Fibroblast of skin of right biceps (primary cell): Measurements from ENCODE around the gene ZYG11A.

ENCODE experiments used
- DNase-seq: peaks from one replicate; pipeline ENCODE4 v3.0.0-alpha.2; 2013

The ZYG11A gene

DNA sequence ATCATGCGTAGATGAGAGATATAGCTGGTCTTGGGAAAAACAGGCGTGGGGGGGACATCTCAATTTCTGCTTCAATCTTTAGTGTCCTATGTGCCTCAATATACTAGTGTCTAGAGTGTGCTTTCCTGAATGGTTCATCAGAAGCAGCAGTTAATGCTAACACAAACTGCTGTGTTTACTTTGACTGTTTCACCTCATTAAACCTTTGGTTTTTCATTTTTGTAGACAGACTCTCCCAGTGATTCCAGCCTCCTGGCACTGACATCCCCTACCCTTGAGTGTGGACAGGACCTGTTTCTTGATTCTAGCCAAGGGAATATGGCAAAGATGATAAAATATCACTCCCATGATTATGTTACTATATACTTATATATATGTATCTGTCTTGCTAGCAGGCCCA, 37.6 kb downstream of the ZYG11A start:
- DNase-seq = no peak

DNA sequence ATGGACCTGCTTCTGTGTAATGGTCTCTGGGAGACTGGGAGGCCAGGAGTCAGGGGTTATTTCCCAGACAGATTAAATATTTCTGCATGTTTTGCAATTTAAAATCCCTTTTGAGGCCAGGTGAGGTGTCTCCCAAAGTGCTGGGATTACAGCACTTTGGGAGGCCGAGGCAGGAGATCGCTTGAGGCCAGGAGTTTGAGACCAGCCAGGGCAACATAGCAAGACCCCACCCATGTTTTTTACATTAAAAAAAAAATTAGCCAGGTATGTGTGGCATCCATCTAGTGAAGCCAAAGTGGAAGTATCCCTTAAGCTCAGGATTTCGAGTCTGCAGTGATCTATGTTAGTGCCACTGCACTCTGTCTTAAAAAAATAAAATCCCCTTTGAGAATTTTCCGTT, 44.9 kb downstream of the ZYG11A start:
- DNase-seq = no peak

DNA sequence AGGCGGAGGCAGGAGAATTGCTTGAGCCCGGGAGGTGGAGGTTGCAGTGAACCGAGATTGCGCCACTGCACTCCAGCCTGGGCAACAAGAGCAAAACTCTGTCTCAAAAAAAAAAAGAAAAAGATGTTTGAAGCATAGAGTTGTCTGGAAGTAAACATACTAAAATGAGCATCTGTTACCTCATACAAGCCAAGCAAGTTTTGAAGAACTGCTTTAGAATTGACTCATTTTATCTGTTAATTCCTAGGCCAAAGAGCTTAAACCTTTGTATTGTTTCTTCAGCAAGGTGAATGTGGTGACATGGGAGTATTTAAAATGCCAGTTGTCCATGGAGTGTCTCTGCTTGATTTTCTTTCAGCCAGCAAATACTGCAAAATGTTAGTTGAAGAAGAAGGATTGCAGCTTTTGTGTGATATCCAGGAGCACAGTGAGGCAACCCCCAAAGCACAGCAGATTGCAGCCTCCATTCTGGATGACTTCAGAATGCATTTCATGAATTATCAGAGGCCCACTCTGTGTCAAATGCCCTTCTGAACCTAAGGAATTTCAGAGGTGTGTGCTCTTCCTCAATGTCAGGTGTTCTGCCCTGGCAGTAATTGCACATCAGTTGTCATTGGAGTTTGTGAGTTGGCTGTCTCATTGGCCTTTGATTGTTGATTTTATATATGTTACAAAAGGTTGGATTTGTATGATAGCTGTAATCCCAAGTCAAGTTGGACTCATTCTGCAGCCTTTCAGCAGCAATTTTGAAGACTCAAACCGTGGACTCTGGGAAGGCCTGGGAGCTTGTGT, 50.1 kb downstream of the ZYG11A start:
- DNase-seq = no peak

DNA sequence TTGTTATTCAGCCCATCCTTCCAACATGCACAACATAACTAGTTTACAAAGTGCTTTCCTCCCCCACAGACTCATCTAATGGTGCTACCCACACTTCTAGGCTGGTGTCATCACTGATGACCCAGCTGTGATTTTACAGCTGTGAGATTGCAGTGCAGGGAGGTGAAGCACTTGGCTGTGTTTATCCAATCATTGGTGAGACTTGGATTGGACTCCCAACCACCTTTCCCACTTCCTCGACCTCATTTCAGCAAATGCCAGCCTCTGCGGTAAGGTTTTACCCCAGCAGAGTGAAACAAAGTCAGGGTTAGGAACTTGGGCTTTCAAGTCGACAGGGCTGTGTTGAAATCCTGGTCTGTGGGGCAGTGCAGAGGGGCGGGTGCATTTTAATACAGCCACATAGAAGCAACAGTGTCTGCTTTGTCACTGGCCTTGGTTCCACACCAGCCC, 56.9 kb downstream of the ZYG11A start:
- DNase-seq = no peak

DNA sequence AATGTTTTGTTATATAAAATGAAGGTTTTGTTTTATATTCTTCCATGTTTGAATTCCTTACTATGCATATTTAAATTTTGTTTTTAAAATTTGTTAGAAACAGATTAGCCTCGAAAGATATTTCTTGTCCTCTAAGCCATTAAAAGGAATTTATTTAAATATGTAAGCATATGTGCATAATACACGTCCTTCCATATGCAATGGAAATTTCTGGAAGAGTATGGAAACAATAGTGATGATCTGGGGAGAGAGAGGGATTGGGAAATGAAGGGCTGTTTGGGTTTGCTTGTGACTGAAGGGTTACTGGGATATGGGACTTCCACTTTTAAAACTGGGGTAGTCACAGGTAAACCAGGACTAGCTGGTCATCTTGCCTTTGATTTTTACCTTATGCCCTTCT, 57.8 kb downstream of the ZYG11A start:
- no peak for DNase-seq

DNA sequence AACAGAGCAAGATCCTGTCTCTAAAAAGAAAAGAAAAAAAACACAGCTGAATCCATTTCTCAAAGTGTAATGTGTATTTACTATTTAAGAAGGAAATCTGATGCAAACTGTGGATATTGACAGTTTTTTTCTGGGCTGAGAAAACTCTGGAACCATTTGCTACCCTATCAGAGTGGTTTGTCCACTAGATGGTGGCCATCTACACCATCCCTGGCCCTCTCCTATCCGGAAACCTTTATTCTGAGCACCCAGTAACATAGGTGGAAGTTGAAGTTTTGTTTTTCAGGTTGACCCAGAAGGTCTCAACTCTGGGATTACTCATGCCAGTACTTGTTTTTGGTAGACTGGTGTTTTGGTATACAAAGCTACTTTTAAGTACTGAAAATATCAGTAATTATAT, 58.8 kb downstream of the ZYG11A start:
- DNase-seq = no peak

DNA sequence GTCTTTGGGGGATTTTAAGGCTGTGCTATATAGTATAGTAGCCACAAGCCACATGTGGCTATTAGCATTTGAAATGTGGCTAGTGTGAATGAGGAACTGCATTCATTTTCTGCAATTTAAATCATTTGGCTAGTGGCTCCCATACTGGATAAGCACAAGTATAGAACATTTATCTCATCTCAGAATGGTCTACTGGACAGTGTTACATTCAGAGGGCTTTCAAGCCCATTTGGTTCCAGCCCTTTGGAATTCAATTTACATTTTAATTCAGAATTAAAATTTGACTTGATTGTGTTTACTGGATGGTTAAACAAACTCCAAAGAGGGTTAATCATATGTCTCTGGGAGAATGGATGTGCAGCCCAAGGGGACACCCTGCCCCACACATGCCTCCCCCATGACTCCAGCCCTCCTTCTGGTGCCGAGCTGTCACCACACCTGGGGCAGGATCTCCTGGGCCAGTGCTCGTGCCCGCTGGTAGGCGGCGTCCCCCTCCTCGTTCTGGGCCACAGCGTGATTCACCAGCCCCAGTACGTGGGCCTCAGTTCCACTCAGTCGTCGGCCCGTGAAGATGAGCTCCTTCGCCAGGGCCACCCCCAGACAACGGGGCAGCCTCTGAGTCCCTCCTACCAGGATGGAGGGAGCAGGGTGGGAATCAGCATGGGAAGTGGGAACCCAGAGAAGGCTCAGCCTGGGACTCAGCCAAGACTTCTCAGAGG, 61.8 kb downstream of the ZYG11A start:
- no peak for DNase-seq

DNA sequence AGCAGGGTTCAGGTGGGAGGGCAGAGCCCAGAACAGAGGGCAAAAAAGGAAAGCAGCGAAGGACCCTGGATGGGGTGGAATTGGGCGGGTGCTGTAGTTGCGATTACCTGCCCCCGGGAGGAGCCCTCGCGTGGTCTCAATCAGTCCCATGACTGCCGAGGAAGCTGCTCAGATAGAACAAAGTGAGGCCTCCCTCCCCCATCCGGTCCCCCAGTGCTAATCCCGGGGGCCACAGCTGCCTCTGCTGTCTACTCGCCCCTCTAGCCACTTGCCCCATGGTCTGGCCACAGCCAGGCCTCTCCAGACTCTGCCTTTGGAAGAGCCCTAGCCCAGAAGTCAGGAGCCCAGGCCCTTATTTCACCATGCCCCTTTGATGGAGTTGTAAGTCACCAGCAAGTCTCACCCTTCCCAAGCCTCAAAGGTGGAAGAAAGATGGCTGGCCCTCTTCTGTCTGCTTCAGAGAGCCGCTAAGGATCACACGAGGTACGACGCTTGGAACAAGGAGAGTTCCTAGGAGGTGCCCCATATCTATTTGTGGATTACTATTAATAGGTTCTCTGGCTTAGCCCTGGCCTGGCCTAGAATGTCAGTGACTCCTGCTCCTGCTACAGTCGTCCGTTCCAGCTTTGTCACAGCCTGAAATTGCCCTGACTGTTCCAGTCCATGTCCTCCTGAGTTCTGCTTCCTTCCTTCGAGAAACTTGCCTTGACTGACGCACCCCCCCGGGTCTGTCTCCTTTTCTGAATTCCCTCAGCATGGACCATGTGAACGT, 62.6 kb downstream of the ZYG11A start:
- DNase-seq = peak; percentile 38

DNA sequence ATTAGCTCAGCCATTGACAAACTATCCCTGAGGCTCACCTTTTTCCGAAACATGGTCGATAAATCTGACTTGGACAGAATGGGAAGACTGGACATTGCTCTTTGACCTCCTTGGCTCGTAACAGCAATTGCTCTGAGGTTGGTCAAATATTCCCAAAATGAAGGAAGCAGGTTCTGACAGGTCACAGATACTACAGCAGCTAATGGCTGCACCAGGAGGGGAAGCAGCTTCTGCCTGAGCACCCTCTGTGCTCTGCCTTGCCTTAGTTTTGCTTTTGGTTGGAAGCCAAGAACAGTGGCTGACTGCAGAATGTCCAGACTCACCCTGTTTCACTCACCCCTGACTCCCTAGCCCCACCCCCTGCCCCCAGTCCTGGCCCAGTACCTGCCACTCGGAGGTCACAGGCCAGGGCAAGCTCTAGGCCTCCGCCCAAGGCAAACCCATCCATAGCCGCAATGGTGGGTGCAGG, 63.6 kb downstream of the ZYG11A start:
- DNase-seq = no peak

DNA sequence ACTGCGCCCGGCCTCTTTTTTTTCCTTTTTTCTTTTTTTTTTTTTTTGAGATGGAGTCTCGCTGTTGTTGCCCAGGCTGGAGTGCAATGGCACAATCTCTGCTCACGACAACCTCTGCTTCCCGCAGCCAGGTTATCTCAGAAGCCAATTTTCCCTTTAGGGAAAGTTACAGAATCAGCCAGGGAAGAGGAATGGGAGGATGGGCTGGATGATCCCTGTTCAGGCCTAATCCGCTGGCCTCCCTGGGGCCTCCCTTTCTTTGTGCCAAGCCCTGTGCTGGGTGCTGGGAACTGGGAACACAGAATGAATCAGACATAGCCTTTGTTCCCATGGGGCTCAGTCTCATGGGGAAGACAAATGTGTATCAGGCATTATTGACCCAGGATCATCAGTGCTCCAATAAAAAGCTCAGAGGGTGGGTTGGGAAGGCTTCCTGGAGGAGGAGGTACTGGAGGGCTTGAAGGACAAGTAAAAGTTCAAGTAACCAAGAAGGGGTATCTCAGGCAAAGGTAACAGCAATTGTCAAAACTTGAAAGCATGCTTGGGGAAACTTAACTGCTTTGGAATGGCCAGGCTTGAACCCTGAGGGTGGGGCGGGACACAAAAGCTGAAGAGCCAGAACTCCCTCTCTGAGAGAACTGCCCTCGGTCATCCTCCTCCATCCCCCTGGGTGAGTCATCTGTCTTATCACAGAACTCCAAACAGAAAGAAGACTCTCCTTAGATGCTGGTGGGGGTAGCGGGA, 64.7 kb downstream of the ZYG11A start:
- no peak for DNase-seq

DNA sequence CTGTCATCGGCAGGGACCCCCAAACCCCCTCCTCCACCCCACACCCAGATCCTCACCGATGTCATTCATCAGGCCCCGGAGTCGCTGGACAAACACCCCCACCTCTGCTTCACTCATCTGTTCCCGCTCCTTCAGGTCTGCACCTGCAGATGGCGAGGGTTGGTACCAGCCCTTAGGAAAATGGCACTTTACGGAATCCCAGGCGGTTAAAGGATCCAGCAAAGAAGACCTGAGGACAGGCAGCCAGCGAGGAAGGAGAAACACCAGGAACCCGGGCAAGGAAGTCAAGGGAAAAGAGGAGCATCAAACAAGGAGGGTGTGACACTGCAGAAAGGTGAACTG, 65.2 kb downstream of the ZYG11A start:
- no peak for DNase-seq

DNA sequence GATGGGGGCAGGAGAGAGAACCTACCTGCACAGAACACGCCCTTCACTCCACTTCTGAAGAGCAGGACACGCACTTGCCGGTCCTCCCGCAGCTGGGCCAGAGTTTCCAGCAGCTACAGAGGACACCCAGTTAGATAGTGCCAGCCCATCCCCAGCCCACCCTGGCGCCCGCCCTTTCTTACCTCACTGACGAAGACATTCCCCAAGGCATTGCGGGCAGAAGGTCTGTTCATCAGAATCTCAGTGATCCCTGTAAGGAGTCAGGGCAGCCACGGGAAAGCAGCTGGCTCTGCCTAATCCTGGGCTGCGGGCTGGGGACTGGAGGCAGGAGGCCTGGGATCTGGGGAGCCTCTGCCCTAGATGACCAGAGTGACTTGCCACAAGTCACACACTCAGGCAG, 69.0 kb downstream of the ZYG11A start:
- no peak for DNase-seq

DNA sequence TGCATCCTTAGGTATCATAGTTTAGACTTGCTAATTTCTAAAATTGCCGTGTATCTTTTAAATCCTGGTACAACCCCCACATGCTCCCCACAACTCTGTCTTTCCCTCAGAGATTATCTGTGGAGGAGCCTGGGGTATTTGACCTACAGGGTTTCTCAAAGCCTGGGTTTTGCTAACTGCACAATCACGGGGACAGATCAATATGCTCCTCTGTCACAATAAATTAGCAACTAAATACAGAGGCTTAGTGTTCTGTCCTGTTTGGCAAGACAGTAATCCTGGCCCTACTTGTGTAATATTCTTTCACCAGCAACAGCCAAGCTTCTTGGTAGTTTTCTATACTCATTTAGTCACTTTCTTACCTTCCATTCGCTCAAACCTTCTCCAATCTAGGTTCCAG, 70.5 kb downstream of the ZYG11A start:
- DNase-seq = no peak

DNA sequence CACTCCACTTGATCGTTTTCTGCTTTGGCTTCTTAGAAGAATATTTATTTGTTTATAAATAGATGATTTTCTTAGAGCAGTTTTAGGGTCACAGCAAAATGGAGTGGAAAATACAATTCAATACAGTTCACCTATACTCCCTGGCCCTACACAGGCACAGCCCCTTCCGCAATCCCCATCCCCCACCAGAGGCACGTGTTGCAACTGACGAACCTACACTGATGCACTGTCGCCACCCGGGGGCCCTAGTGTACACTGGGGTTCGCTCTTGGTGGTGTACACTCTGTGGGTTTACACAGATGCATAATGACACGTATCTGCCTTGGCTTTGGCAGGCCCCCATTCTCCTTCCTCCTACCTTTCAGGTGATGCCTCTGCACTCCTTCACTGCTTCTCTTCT, 71.0 kb downstream of the ZYG11A start:
- no peak for DNase-seq

DNA sequence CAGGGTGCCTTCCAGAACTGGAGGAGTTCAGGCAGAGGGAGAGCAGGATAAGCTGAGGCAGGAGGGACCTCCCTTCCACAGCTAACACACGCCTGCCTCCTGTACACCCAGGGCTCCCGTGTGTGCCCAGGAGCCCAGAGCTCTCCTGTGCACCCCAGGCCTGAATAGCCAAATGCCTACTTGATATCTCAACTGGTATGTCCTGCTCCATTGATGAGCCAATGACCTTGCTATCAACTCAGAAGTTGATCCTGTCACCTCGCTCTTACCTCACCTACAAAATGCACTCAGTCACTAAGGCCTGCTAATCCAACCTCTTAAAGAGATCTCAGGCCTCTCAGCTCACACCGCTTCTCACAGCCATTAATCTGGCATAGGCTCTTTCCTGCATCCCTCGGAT, 71.9 kb downstream of the ZYG11A start:
- DNase-seq = no peak

DNA sequence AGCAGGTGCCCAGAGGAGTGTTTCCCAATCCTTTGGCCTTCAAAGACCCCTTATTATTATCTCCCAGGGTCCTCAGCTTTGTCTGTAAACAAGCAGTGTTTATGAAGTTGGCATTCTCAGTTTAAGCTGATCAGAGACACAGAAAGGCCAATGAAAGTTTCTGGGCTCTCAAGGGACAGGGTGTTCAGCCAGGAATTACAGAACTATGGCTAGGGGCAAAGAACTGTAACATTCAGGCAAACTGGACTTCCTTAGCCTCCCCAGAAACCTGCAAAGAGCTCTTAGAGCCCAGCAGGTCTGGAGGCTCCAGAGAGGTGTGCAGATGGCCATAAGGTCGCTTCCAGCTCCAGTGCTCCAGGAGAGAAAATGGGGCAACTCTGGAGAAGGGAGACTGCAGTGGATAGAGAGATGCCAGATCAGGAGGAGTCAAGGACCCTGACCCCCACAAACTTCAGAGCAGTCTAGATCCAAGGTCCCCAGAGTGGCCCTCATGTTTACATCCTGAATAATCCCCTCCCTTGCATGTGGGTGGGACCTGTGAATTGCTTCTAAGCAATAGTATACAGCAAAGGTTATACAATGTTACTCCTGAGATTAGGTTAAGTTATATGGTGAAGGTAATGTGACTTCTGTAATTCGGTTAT, 72.8 kb downstream of the ZYG11A start:
- DNase-seq = no peak

DNA sequence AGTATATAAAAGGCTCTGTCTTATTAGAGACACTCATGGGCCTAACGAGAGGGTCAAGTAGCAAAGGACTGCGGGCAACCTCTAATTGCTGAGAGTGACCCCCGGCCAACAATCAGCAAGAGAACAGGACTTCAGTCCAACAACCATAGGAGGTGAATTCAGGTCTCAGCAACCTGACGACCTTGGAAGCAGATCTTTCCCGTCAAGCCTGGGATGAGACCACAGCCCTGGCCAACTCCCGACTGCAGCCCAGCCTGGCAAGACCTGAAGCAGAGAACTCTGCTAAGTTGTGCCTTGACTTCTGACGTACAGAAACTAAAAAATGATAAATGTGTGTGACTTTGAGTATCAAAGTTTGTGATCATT, 73.3 kb downstream of the ZYG11A start:
- no peak for DNase-seq

DNA sequence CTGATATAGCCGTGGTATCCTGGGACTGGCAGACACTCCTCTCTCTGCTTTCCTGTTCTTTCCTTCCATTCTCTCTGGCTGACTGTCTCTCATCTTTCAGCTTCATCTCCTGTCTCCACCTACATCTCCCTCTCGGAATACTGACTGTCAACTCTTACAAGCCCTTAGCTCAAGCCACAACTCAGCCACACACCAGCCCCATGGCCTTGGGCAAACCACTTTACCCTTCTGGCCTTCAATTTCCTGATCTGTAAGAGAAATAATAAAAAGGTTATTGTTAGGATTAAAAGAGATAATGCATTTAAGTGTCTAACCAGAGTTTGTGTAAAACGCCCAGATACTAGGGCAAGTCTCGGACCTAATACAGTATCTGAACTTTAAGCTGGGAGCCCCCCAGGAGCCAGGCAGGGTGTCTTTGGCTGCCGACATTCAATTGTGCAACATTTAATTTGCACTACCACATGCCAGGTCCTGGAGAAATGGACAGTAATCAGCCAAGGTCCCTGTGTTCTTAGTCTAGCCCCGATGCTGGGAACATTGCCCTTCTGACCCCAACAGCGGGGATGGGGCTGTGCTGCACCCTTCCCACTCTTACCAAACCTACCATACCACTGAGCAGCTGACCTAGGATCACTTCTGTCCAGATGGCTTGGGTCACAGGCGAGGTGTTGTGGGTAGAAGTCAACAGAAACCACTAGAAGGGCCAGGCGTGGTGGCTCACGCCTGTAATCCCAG, 73.8 kb downstream of the ZYG11A start:
- DNase-seq = no peak

DNA sequence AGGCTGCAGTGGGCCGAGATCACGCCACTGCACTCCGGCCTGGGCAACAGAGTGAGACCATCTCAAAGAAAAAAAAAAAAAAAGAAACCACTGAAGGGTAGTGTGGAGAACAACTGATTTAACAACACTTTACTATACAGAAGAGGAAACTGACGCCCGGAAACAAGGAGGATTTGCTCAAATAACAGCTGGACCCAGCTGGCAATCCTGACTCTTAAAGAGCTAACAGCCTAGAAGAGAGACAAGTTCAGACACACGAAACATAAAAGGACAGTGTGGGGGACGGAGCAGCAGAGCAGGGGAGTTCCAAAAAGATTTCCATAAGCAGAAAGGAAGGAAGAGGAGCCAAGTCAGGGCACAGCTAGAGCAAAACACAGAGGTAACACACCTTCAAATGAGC, 74.6 kb downstream of the ZYG11A start:
- no peak for DNase-seq

DNA sequence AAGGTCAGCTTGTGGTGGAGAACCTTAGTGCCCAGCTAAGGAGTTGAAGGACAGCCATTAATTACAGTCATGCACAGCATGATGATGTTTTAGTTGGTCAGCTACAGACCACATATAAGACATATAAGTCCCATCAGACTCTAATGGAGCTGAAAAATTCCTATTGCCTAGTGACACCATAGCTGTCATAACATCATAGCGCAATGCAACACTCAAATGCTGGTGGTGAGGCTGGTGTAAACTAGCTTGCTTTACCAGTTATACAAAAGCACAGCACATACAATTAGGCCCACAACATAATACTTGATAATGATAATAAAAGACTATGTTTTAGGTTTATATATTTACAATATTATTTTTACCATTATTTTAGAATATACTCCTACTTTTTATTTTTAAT, 75.0 kb downstream of the ZYG11A start:
- no peak for DNase-seq

DNA sequence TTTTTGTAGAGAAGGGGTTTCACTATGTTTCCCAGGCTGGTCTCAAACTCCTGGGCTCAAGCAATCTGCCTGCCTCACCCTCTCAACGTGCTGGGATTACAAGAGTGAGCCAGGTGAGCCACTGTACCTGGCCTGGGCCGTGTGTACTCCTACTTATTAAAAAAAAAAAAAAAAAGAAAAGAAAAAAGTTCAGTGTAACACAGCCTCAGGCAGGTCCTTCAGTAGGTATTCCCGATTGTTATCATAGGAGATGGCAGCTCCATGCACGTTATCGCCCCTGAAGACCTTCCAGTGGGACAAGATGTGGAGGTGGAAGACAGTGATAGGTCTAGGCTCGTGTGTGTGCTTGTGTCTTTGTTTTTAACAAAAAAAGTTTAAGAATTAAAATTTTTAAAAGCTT, 75.6 kb downstream of the ZYG11A start:
- no peak for DNase-seq
